Left ventricle myocardium inferior (tissue), 1 donor: Measurements from ENCODE around the gene CHGA. TPM values are rescaled to one million over a fixed set of nuclear protein-coding genes. Genes with fewer than 3 reads are reported as not detected.

Experiments used
- DNase-seq: peaks from one replicate; pipeline ENCODE4 v3.0.0-alpha.2; 2020
- H3K27ac ChIP-seq: fragments of 200-600 bp; replicated peaks from 2 replicates; pipeline ENCODE4 v1.8.0; 2021
- H3K27me3 ChIP-seq: fragments of 200-600 bp; 2 replicates; pipeline ENCODE4 v1.8.0; 2021; ENCODE audit warnings: low read depth
- H3K36me3 ChIP-seq: fragments of 200-600 bp; 2 replicates; pipeline ENCODE4 v1.8.0; 2021
- H3K4me1 ChIP-seq: fragments of 200-600 bp; 2 replicates; pipeline ENCODE4 v1.8.0; 2021
- H3K4me3 ChIP-seq: fragments of 200-600 bp; 2 replicates; pipeline ENCODE4 v1.8.0; 2021; ENCODE audit warnings: mild to moderate bottlenecking, moderate library complexity
- H3K9me3 ChIP-seq: fragments of 200-600 bp; replicated peaks from 2 replicates; pipeline ENCODE4 v1.8.0; 2021
- intact Hi-C: fragments of 100-400 bp; cut with micrococcal nuclease; formaldehyde crosslinking; loops from one replicate; pipeline ENCODE4 v1.11.0; 2022
- total RNA-seq: library from RNA; stranded (reverse); fragmentation: NEBNext Ultra II Directional; extraction: Animal tissue kit (Norgen Biotek cat#: 25700); gene quantifications from one replicate; pipeline ENCODE4 v1.2.1, GENCODE V29; 2021
- TF ChIP-seq, protein P1 (sequence below): fragments of 200-600 bp; IDR thresholded peaks from 2 replicates; pipeline ENCODE4 v1.8.0; 2021; ENCODE audit warnings: antibody characterized with exemption, mild to moderate bottlenecking, borderline replicate concordance
- donor health status: DM: no; HTN: yes; CAD: no; lungs with severe emphysema.

The CHGA gene
- total RNA-seq, 1 donor from 2014 or later, result not detected

DNA sequence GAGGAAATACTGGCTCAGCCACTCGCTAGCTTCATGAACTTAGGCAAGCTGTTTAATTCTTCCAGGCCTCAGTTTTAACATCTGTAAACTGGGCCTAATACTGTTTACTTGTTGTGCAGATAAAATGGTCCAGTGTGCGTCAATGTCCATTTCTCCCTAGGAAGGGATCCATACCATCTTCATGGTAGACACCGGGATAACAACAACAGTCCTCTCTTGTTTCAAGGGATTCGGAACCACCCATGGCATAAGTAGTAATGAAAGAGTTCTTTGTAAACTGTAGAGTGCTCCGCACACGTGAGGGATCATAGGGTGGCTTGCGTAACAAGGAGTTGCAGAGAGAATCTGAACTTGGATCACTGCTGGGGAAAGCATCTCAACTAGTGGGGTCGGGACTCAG lies 17.3 kb upstream of the CHGA start:
- intact Hi-C loops, result no loop called here
- DNase-seq, result no peak
- Histone ChIP-seq H3K4me3 (no peak overlapping the region), H3K36me3 (no peaks in the 10 kb centered on the region), H3K27ac (no peak overlapping the region), H3K9me3 (no peaks in the 10 kb centered on the region), H3K4me1 (no peaks in the 10 kb centered on the region), H3K27me3 (peaks cover 63% of the 10 kb centered on the region)
- TF ChIP-seq, protein P1, sequence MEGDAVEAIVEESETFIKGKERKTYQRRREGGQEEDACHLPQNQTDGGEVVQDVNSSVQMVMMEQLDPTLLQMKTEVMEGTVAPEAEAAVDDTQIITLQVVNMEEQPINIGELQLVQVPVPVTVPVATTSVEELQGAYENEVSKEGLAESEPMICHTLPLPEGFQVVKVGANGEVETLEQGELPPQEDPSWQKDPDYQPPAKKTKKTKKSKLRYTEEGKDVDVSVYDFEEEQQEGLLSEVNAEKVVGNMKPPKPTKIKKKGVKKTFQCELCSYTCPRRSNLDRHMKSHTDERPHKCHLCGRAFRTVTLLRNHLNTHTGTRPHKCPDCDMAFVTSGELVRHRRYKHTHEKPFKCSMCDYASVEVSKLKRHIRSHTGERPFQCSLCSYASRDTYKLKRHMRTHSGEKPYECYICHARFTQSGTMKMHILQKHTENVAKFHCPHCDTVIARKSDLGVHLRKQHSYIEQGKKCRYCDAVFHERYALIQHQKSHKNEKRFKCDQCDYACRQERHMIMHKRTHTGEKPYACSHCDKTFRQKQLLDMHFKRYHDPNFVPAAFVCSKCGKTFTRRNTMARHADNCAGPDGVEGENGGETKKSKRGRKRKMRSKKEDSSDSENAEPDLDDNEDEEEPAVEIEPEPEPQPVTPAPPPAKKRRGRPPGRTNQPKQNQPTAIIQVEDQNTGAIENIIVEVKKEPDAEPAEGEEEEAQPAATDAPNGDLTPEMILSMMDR, result no peak

DNA sequence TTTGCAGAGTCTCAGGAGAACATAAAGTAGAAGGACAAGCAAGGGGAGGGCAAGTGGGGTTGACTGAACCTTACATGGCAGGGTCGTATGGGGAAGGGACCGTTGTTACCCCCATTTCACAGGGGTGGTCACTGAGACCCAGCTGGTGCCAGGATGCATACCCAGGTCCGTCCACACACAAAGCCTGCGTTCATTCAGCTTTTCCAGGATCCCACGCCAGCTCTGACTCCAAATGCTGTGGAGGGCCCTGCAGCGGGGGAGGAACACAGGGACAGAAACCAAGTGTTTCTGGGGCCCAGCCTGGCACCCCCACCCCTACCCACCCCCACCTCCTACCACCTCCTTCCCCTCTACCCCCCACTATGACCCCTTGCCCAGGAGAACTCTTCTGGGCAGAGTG lies 16.5 kb upstream of the CHGA start:
- peaks cover 55% of the 10 kb centered on the region for H3K27me3 ChIP-seq

DNA sequence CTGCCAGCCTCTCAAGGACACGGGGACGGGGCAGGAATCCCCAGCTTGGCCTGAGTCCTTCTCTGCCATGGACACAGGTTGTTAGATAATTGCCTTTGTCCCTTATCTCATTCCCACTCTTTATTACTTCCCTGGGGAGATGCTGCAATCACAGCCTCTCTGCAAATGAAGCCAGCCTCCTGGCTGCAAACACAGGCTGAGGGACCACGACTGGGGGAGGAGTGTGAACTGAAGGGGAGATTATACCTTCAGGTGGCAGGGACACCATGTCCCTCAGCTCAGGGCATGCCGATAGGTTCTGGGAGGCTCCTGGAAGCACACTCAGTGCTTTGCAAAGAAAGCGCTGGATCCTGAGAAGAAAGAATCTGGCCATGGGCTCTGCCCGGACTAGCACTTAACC lies 16.1 kb upstream of the CHGA start:
- intact Hi-C loops, result no loop called here
- DNase-seq, result no peak
- Histone ChIP-seq H3K9me3 (no peaks in the 10 kb centered on the region), H3K27me3 (peaks cover 51% of the 10 kb centered on the region), H3K4me3 (no peak overlapping the region), H3K36me3 (no peaks in the 10 kb centered on the region), H3K4me1 (no peaks in the 10 kb centered on the region), H3K27ac (no peak overlapping the region)
- TF ChIP-seq, protein P1, result no peak

More for the DNA sequence above, 16.5 kb upstream of the CHGA start:
- no peaks in the 10 kb centered on the region for H3K9me3 ChIP-seq
- H3K36me3 ChIP-seq, result no peaks in the 10 kb centered on the region
- no peak overlapping the region for H3K27ac ChIP-seq
- intact Hi-C loops, result no loop called here
- H3K4me1 ChIP-seq, result no peaks in the 10 kb centered on the region
- TF ChIP-seq, protein P1, result no peak
- DNase-seq, result no peak
- no peak overlapping the region for H3K4me3 ChIP-seq

DNA sequence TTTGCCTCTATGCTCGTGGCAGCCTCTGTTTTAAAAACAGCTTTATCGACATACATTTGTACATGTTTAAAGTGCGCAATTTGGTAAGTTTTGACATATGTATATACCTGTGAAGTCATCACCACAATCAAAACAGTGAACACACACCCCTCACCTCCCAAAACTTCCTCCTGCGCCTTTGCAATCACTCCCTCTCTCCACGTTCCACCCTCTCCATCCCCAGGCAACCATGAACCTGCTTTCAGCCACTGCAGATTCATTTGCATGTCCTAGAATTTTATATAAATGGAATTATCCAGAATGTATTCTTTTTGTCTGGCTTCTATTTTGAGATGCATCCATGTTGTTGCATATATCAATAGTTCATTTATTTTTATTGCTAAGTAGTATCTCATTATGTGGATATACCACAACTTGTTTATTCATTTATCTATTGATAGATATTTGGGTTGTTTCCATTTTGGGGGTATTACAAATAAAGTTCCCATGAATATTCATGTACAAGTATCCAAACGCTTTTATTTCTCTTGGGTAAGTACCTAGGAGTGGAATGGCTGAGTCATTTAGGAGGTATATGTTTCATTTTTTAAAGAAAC lies 15.5 kb upstream of the CHGA start:
- H3K9me3 ChIP-seq, result no peaks in the 10 kb centered on the region
- TF ChIP-seq, protein P1, result no peak
- no peaks in the 10 kb centered on the region for H3K36me3 ChIP-seq

DNA sequence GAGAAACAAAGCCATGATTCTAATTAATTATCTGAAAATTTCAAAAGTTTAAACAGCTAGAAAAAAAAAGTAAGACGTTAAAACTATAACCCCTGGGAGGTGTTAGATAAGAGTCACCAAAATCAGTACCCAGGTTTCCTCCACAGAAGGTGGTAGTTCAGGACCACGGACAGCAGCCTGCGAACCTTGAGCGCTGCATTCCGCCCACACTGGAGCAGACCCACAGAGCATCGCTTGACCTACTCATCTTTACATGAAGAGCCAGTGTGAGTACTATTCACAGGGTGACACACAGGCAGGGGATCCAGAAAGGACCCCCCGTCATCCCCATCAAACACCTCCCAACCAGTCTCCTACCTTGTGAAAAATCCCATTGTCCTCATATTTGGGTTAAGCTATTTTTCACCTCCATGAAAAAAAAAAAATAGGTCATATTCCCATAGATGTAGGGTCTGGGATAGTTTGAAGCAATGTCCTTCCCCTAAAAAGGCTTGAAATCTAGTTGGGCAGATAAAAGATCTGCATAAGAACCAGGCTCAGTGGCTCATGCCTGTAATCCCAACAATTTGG lies 8.8 kb upstream of the CHGA start:
- H3K36me3 ChIP-seq, result no peaks in the 10 kb centered on the region
- DNase-seq, result no peak
- no peak overlapping the region for H3K4me3 ChIP-seq
- H3K27ac ChIP-seq, result no peak overlapping the region
- H3K27me3 ChIP-seq, result peaks cover 52% of the 10 kb centered on the region
- no peaks in the 10 kb centered on the region for H3K4me1 ChIP-seq
- TF ChIP-seq, protein P1, result no peak
- intact Hi-C loops, result no loop called here
- no peaks in the 10 kb centered on the region for H3K9me3 ChIP-seq

More for the DNA sequence above, 15.5 kb upstream of the CHGA start:
- H3K4me1 ChIP-seq, result no peaks in the 10 kb centered on the region
- H3K27ac ChIP-seq, result no peak overlapping the region
- no peak overlapping the region for H3K4me3 ChIP-seq
- H3K27me3 ChIP-seq, result peaks cover 47% of the 10 kb centered on the region
- no peak for DNase-seq
- intact Hi-C loops, result no loop called here
